ENCODE data around the gene CACNA1D.

DNA sequence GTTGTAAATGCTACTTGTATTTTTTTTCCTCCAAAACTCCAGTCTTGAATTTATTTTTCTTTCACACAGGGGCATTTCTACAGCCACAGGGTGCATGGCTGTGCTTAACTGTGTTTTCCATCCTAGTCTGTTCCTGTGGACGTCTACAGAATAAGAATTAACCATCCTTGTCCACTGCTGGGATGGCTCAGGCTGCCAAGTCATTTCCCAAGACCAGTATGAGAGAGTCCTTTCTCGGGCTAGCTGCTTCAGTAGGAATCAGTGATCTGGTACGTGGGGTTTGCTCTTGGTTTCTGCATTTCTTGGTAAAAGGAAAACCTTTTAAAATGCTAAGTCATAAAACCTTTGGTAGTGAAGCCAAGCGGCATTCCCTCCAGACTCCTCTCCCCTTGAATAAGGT, 322.0 kb downstream of the CACNA1D start:
- TF ChIP-seq POLR2AphosphoS5 (IDR thresholded peaks at IDR 0.05; ENCODE audit: borderline replicate concordance, low read depth, low read length) (no peak), EZH2 (IDR thresholded peaks at IDR 0.05) (no peak)
